ENCODE measurements around the gene TCAF1. TPM values are rescaled to one million over a fixed set of nuclear protein-coding genes. Genes with fewer than 3 reads are reported as not detected.

Gene TCAF1
- total and polyA plus RNA-seq, 2 of the 4 experiments (the other 2 are of a cell fraction) = 39.3 to 91.8 TPM

GRCh38 chr7:143896667-143897066, 5.3 kb downstream of the TCAF1 start:
- Histone ChIP-seq H3K23ac (ENCODE audit: low read depth, low read length) (no peak overlapping the region), H3K18ac (ENCODE audit: low read depth, low read length) (no peak overlapping the region), H4K5ac (ENCODE audit: low read depth, low read length) (no peak overlapping the region), H3K36me3 (ENCODE audit: control insufficient read depth, insufficient read depth, low read length) (no peaks in the 10 kb centered on the region; the same call in 1 of the 2 replicates), H2BK15ac (ENCODE audit: low read depth, low read length) (no peak overlapping the region), H3K27ac (ENCODE audit: insufficient read depth, low read length) (no peak overlapping the region), H2BK20ac (ENCODE audit: low read depth, low read length) (no peak overlapping the region), H2BK120ac (ENCODE audit: low read depth, low read length) (no peak overlapping the region), H3K4ac (ENCODE audit: low read depth, low read length) (no peak overlapping the region), H3K14ac (replicated peaks; ENCODE audit: low read depth, low read length) (no peak overlapping the region), H3K9me1 (ENCODE audit: insufficient read depth, low read length) (0 out of 2 replicates have a peak, but pooled peaks cover 5% of the 10 kb centered on the region), H3K9ac (ENCODE audit: low read depth, low read length) (no peak overlapping the region), H3K27me3 (ENCODE audit: control insufficient read depth, insufficient read depth, low read length) (no peaks in the 10 kb centered on the region), H2AFZ (replicated peaks; ENCODE audit: low read length, poor library complexity) (no peak overlapping the region), H4K20me1 (ENCODE audit: insufficient read depth, low read length) (peaks cover 19% of the 10 kb centered on the region; the same call in 1 of the 2 replicates), H2AK9ac (replicated peaks; ENCODE audit: low read depth, low read length, poor library complexity) (no peak overlapping the region), H3K9me3 (ENCODE audit: control insufficient read depth, insufficient read depth, low read length) (no peaks in the 10 kb centered on the region; the same call in 1 of the 2 replicates), H3K4me3 (ENCODE audit: insufficient read depth, low read depth, low read length) (no peak overlapping the region), H2AK5ac (ENCODE audit: low read depth, low read length) (no peak overlapping the region), H2BK5ac (ENCODE audit: low read depth, low read length, poor library complexity, severe bottlenecking) (no peak overlapping the region), H3K79me1 (ENCODE audit: low read depth in 1 of 2, low read length in 2 of 2) (peaks cover 7 to 24% of the 10 kb centered on the region in 2 experiments), H3K56ac (ENCODE audit: extremely low read depth, insufficient read depth, low read length) (no peak overlapping the region), H3K4me2 (ENCODE audit: low read depth, low read length) (no peak overlapping the region), H4K91ac (ENCODE audit: insufficient read depth, low read depth, low read length) (no peak overlapping the region), H4K8ac (ENCODE audit: low read depth in 2 of 2, low read length in 2 of 2) (no peak overlapping the region), H3K4me1 (ENCODE audit: control insufficient read depth, insufficient read depth, low read length) (peaks cover 5% of the 10 kb centered on the region)
- CTCF ChIA-PET = interaction anchor here (0.6 kb wide), 1 partner anchor 119 kb away, joined by 3 read pairs; no protein-coding TSS in a partner anchor
- no peak for ATAC-seq (ENCODE audit: low read depth)
- dilution Hi-C loops (cut with HindIII; ENCODE audit: low sequenced_read_pairs, unreplicated experiment) = no loop called here
- in situ Hi-C loops (cut with MboI; ENCODE audit: low sequenced_read_pairs) = loop anchor here (25.0 kb wide), 1 partner anchor 1334 kb away; no protein-coding TSS in a partner anchor
- BruUV-seq (replicated peaks) = no TSS peak
- intact Hi-C loops (cut with micrococcal nuclease) = no loop called here
- no peak for DNase-seq
- TF ChIP-seq RAD21 (IDR thresholded peaks at IDR 0.05; ENCODE audit: low read length) (no peak), BHLHE40 (IDR thresholded peaks at IDR 0.05; ENCODE audit: low read depth, low read length) (no peak), FOS (IDR thresholded peaks at IDR 0.05; ENCODE audit: low read depth, low read length) (no peak), RFX5 (IDR thresholded peaks at IDR 0.05; ENCODE audit: low read depth, low read length) (no peak), USF2 (IDR thresholded peaks at IDR 0.05; ENCODE audit: low read depth, low read length) (no peak)
- POLR2A ChIA-PET (ENCODE audit: unreplicated experiment) = no interaction called here
